GM23248 (cell line): ENCODE results near the gene EFHD1.

ENCODE experiments used
- EZH2 ChIP-seq: fragments of 200-600 bp; sonication (generic); IDR thresholded peaks from 2 replicates; pipeline ENCODE4 v1.6.1; 2018; ENCODE audit warnings: antibody characterized with exemption, mild to moderate bottlenecking; ENCODE audit not compliant: insufficient read depth, poor library complexity, severe bottlenecking
- EZH2phosphoT487 ChIP-seq: fragments of 200-600 bp; sonication (generic); IDR thresholded peaks from 2 replicates; pipeline ENCODE4 v1.6.1; 2018; ENCODE audit warnings: antibody characterized with exemption, moderate library complexity, mild to moderate bottlenecking, low read depth; ENCODE audit not compliant: insufficient read depth

DNA sequence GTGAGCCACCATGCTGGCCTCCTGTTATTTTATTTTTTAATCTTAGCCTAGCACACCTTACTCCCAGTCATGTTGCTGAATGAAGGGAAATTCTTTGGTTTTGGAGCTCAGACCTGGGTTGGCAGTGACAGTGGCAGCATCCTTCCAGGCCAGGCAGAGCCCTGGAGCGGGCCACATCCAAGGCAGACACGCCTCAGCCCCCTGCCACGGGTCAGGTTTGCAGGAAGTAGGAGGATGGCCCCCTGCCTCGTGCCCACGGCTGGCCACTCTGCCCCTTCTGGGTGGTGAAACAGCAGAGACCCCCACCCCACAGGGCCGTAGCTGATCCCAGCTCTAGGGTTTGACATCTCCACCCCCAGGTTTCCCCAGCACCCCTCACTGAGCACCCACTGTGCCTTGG, 11.7 kb downstream of the EFHD1 start:
- TF ChIP-seq EZH2phosphoT487 (no peak), EZH2 (no peak)
